Measurements from ENCODE around the gene AMPD1.

AMPD1 gene

DNA sequence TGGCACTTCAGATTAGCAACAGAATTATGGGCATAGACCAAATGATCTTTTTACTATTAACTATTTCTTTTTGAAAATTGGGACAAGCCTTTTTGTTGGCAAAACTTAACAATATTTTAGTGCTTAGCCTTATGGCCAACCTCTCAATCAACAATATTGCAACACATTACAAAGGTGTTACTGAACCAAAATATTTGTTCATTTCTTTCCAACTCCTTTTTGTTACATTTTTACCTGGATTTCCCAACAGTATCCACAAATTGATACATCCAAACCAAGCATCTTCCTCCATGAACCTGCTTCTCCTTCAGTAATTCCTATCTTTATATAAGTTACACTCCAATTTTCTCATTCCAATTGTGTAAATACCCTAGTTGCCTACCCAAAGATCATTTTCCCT is 1.5 kb upstream of the AMPD1 start:
- DNase-seq = no peak

DNA sequence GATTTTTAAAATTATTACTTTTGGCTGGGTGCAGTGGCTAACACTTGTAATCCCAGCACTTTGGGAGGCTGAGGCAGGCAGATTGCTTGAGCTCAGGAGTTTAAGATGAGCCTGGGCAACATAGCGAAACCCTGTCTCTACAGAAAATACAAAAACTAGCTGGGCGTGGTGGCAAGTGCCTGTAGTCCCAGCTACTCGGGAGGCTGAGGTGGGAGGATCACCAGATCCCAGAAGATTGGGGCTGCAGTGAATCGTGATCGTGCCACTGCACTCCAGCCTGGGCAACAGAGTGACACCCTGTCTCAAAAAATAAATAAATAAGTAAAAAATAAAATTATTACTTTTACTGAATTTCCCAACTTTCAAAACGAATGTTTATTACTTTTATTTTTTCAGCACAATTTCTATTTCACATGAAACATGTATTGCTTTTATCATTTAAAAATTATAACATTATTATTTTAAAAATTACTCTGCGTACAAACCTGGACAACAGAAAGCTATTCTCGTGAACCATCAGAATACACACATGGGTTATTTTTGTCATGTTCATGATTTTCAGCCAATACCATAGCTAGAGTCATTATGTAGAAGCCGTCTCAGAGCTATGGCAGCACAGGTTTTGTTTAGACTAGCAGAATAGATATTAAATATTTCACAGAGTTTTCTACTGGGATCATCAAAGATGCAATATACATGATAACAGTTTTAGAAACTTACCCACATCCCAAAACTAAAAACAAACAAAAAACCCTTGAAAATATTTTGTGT is 621 bp downstream of the AMPD1 start:
- no peak for DNase-seq

- no peak for DNase-seq
Observed at GRCh38 chr1:114692947-114693346, 2.4 kb downstream of the AMPD1 start.

- no peak for DNase-seq
Observed at GRCh38 chr1:114691061-114691460, 4.3 kb downstream of the AMPD1 start.

GRCh38 chr1:114690148-114690547 is 5.2 kb downstream of the AMPD1 start:
- peak; percentile 4 for DNase-seq

GRCh38 chr1:114688526-114688925 is 6.8 kb downstream of the AMPD1 start:
- no peak for DNase-seq

DNA sequence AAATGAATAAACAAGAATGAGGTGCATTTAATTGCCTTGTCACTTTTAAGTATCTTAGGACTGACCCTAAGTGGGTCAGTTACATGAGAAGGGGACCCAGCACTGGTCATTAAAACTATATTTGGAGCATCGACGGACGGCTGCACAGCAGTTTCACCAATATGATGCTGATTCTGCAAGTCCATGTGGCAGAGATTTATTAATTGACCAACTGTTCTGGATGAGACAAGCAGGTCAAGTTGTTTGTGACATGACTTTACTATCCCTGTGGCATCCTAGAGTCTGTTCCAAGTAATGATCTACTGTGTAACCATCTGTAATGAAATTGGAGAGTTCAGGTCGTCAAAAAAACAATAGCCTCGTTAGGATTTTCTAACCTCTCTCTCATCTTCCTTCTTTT is 9.5 kb downstream of the AMPD1 start:
- DNase-seq = no peak

- DNase-seq = no peak
Observed at GRCh38 chr1:114677691-114678090, 17.7 kb downstream of the AMPD1 start.

- no peak for DNase-seq
Observed at GRCh38 chr1:114676115-114676514, 19.2 kb downstream of the AMPD1 start.

- no peak for DNase-seq
Observed at GRCh38 chr1:114671939-114672275, 23.4 kb downstream of the AMPD1 start.

GRCh38 chr1:114671011-114671938 is 24.1 kb downstream of the AMPD1 start:
- DNase-seq = peak; percentile 65

- peak; percentile 90 for DNase-seq
Observed at GRCh38 chr1:114670083-114671010, 25.0 kb downstream of the AMPD1 start.

GRCh38 chr1:114669562-114670082 is 25.7 kb downstream of the AMPD1 start, which contains the start of gene DENND2C:
DENND2C (minus strand) TSS chr1:114670049; CDS start chr1:114625984, 44,065 bp downstream.
- DNase-seq = no peak

- peak; percentile 7 for DNase-seq
Observed at GRCh38 chr1:114668784-114669561, 26.4 kb downstream of the AMPD1 start.

DNA sequence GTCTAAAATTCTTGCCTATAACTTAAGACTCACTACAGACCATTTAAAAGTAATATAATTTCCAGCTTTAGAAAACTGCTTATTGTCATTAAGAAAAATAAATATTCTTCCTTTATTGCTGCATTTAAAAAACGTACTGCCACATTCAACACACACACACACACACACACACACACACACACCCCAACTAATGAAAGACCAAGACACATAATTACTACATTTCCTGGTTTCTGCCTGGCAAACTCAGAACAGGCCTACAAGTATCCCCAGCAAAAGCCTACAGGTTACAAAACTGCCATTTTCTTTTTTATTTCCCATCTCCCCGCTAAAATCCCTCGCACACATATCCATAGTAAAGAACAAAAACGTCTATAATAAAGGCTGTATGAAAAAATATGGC is 27.0 kb downstream of the AMPD1 start:
- DNase-seq = no peak

- DNase-seq = no peak
Observed at GRCh38 chr1:114666954-114667353, 28.4 kb downstream of the AMPD1 start.

DNA sequence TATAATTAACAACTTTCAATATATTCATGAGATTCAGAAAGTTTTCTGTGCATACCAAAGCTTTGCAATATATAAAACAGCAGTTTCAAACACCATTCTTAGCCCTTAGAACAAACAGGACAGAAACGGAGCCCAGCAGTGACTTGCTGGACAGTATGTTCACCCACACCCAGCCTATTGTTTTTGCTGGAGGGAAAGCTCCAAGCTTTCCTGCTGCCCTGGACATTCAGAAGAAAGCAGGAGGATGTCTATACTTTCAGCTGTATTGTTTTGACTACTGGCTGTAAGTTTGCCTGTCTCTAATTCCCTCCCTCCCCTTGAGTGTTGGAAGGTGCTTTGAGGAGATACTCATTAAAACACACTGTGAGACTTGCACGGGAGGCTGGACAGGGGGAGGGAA is 35.1 kb downstream of the AMPD1 start:
- DNase-seq = no peak

- DNase-seq = no peak
Observed at GRCh38 chr1:114651893-114652292, 43.5 kb downstream of the AMPD1 start.

DNA sequence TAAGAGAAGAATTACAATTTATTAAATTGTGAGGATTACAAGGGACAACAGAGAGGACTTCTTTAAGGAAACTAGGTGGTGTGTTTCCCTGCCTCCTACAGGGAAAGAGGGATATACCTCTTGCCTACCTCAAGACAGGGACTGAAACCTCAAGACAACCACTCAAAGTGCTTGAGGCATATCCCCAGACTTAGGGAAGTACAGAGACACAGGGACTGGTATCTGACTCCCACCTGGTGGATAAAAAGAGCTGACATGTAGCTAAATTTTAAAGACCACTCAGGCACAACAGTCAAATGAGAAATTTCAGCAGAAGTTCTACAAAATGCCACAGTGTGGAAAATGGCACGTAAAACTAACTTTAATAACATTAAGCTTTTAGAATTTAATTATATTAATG is 46.8 kb downstream of the AMPD1 start:
- peak; percentile 14 for DNase-seq

DNA sequence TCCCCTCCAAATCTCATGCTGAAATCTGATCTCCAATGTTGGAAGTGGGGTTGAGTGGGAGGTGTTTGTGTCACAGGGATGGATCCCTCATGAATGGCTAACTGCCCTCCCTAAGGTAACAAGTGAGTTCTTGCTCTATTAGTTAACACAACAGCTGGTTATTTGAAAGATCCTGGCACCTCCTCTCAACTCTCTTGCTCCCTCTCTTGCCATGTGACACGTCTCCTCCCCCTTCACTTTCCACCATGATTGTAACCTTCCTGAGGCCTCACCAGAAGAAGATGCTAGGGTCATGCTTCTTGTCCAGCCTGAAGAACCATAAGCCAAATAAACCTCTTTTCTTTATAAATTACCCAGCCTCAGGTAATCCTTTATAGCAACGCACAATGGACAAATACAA is 54.0 kb downstream of the AMPD1 start:
- DNase-seq = no peak

GRCh38 chr1:114638910-114639309 is 56.4 kb downstream of the AMPD1 start:
- no peak for DNase-seq

- DNase-seq = no peak
Observed at GRCh38 chr1:114632427-114632826, 62.9 kb downstream of the AMPD1 start.
